ENCODE results near the gene TRIM62. TPM values are rescaled to one million over a fixed set of nuclear protein-coding genes. Genes with fewer than 3 reads are reported as not detected.
"Not testable (repeated sequence)": the region's sequence is repeated elsewhere in the genome, so short reads cannot be mapped to it uniquely, and the experiment has no call there.

The TRIM62 gene
- total RNA-seq, 4 donors from 2014 or later, result 25.8 to 32.0 (median 29.9) TPM

DNA sequence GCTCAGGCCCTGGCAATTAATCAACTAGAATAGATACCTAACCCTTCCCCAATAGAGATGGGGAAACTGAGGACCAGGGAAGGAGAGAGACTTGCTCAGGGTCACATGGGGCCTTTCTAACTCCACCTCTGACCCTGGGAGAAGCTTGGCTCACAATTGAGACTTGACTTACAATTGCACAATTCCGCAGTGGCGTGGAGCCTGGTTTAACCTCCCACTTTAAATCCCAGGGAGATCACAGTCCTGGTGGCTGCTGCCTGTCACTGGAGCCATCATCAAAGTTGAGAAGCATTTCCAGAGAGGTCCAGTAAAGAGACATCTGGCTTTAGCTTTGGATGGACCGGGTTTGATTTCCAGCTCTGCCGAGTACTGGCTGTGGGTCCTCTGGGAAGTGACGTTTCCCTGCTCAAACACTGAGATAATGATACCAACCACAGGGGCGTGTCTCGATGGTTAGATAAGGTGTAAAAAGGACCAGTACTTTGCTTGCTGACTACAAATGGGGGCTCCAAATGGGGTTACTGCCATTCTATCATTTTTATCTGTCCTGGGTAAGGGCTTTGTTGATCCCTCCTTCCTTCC is 39.3 kb downstream of the TRIM62 start:
- no peak for DNase-seq (ENCODE audit: low spot score in 2 of 2)
- WGBS, 2 donors, result 66 to 86% methylated on average over 7 of the region's 7 CpGs
- intact Hi-C loops (cut with DNase I; ENCODE audit: low total_unique reads), result no loop called here
- no peak for TF ChIP-seq POLR2A (IDR thresholded peaks at IDR 0.05)
- TF ChIP-seq, protein P1, sequence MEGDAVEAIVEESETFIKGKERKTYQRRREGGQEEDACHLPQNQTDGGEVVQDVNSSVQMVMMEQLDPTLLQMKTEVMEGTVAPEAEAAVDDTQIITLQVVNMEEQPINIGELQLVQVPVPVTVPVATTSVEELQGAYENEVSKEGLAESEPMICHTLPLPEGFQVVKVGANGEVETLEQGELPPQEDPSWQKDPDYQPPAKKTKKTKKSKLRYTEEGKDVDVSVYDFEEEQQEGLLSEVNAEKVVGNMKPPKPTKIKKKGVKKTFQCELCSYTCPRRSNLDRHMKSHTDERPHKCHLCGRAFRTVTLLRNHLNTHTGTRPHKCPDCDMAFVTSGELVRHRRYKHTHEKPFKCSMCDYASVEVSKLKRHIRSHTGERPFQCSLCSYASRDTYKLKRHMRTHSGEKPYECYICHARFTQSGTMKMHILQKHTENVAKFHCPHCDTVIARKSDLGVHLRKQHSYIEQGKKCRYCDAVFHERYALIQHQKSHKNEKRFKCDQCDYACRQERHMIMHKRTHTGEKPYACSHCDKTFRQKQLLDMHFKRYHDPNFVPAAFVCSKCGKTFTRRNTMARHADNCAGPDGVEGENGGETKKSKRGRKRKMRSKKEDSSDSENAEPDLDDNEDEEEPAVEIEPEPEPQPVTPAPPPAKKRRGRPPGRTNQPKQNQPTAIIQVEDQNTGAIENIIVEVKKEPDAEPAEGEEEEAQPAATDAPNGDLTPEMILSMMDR (IDR thresholded peaks at IDR 0.05), result no peak
- H3K4me3 ChIP-seq (ENCODE audit: low read depth, poor library complexity, severe bottlenecking), result no peak overlapping the region

DNA sequence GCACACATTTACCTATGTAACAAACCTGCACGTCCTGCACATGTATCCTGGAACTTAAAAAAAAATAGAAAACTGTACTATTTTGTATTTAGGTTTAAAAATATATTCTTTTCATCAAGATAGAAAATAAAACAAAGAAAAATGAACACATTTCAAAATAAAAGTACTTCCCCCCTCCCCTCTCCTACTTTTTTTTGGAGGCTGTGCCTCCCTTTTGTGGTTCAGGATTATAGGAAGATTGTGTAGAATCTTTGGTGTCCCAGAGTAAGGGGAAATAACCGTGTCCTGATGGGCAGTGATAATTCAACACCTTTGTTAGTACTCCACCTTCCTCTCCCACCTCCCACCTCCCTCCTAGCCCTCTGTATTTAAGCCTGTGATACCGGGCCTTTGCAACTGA is 40.1 kb downstream of the TRIM62 start:
- 66 to 69% methylated on average over 3 of the region's 3 CpGs for WGBS, 2 donors

DNA sequence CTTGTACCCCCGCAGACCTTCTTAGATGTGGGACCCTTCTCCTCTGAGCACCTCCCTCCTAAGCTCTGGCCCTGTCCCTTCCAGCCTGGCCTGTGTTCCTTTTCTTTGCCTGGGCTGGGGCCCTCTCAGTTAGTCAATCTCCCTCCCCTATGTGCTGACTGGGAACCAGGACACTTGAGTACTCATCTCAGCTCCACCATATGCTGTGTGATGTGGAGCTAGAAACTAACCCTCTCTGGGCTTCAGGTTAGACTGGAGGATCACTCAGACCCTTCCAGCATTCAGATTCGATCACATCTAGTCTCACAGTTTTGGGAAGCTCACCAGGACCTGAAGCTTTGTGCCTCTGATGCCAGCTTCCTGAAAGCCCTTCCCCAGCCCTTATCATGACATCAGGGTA is 40.6 kb downstream of the TRIM62 start:
- intact Hi-C loops (cut with DNase I; ENCODE audit: low total_unique reads), result no loop called here
- H3K4me3 ChIP-seq (ENCODE audit: low read depth, poor library complexity, severe bottlenecking), result no peak overlapping the region
- no peak for TF ChIP-seq POLR2A (IDR thresholded peaks at IDR 0.05)
- TF ChIP-seq, protein P1 (IDR thresholded peaks at IDR 0.05), result no peak
- 71 to 72% methylated on average over 2 of the region's 2 CpGs for WGBS, 2 donors
- DNase-seq (ENCODE audit: low spot score in 2 of 2), result no peak

More for the DNA sequence above, 40.1 kb downstream of the TRIM62 start:
- intact Hi-C loops (cut with DNase I; ENCODE audit: low total_unique reads), result no loop called here
- DNase-seq (ENCODE audit: low spot score in 2 of 2), result no peak
- TF ChIP-seq, protein P1 (IDR thresholded peaks at IDR 0.05), result no peak
- no peak for TF ChIP-seq POLR2A (IDR thresholded peaks at IDR 0.05)
- no peak overlapping the region for H3K4me3 ChIP-seq (ENCODE audit: low read depth, poor library complexity, severe bottlenecking)

DNA sequence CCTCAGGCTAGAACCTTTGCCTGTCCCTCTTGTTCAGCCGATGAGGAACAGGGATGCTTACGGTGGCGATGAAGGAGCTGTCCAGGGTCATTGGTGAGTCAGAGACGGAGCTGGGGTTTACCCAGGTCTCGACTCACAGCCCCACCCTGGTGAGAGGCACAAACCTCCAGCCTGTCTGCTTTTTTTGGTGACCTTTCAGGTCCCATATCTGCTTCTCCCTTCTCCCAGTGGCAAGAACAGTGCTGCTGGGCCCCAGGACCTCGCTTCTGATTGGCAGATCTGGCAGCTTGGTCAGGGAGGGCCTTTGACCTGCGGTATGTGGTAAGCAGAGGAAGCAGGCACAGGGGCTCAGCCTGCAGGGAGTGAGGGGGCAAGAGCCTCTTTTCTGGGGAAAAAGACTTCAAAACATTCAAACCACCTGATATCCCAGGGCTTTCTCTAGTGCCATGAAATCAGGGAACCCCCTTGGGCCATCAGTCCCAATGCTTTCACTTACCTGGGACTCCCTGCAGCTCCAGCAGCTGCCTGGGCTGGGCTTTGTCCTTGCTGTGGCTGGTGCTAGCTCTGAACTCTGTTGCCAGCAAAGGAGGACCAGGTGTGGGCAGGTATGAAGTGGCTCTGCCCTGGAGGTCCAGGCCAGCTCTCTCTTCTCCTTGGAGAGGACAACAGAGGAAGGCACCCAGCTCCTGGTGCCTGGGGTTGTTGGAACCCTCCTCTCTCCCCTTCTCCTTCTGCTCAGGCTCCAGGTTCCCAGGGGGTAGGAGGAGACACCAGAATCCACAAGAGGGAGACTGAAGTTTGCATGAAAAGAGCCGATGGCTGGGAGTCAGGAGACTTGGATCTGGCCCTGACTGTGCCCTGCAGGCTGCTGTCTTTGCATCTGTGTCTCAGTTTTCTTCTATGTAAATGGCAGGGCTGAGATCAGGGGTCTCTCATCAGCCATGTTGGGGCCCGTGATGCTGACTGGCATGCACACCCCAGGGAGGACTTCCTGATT is 41.4 kb downstream of the TRIM62 start:
- no peak for DNase-seq (ENCODE audit: low spot score in 2 of 2)
- TF ChIP-seq POLR2A (IDR thresholded peaks at IDR 0.05), result no peak
- TF ChIP-seq, protein P1 (IDR thresholded peaks at IDR 0.05), result no peak
- intact Hi-C loops (cut with DNase I; ENCODE audit: low total_unique reads), result no loop called here
- H3K4me3 ChIP-seq (ENCODE audit: low read depth, poor library complexity, severe bottlenecking), result no peak overlapping the region
- WGBS, 2 donors, result 51 to 52% methylated on average over 9 of the region's 9 CpGs

DNA sequence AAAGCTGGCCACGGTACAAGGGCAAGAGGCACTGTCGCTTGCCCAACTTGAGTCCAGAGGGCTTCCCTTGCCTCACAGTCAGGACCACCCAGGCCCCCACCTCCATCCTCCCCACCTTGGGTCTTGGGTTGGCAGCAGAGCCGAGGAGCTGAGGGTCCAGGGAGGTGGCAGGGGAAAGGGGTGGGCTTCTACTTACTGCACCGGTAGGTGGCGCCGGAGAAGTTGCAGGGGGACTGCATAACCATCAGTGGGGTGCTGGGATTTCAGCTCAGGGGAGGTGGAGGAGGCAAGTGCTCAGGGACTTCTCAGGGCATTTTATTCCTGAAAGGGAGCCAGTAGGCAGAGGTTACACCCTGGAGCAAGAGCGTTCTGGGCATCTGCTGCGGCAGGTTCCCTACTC is 44.0 kb downstream of the TRIM62 start:
- 45 to 58% methylated on average over 8 of the region's 8 CpGs for WGBS, 2 donors
- no peak overlapping the region for H3K4me3 ChIP-seq (ENCODE audit: low read depth, poor library complexity, severe bottlenecking)
- intact Hi-C loops (cut with DNase I; ENCODE audit: low total_unique reads), result no loop called here
- TF ChIP-seq POLR2A (IDR thresholded peaks at IDR 0.05), result no peak
- TF ChIP-seq, protein P1 (IDR thresholded peaks at IDR 0.05), result no peak
- DNase-seq (ENCODE audit: low spot score in 2 of 2), result no peak

DNA sequence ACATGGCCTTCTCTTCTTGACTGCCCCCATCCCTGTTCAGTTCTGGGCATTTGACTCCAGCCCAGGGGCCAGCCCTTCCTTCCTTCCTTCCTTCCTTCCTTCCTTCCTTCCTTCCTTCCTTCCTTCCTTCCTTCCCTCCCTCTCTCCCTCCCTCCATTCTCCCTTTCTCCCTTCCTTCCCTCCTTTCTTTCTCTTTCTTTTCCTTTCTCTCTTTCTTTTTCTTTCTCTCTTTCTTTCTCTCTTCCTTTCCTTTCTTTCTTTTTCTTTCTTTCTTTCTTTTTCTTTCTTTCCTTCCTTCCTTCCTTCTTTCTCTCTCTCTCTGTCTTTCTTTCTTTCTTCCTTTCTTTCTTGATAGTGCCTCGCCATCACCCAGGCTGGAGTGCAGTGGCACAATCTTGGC is 45.8 kb downstream of the TRIM62 start:
- WGBS, 2 donors, result 100% methylated on average over 1 of the region's 1 CpG
- DNase-seq (ENCODE audit: low spot score in 2 of 2); intact Hi-C loops (cut with DNase I; ENCODE audit: low total_unique reads); H3K4me3 ChIP-seq (ENCODE audit: low read depth, poor library complexity, severe bottlenecking): not testable (repeated sequence)
